Activated T-helper 2 cell treated with anti-CD3 and anti-CD28 coated beads, Interferon-gamma antibody, Interleukin-2, Interleukin-4, amounts not matched to agents 10 μg/mL and 5 μg/mL and 100 μg/mL, durations not matched to agents 14 hours and 24 hours and 36 hours (primary cell): ENCODE data around the gene ST6GAL2. TPM values are rescaled to one million over a fixed set of nuclear protein-coding genes. Genes with fewer than 3 reads are reported as not detected.

Experiments used
- DNase-seq: peaks from one replicate; pipeline ENCODE4 v3.0.0; 2021; ENCODE audit warnings: low spot score
- H3K27ac Mint-ChIP-seq: one replicate; pipeline ENCODE4 v1.8.0; 2021; ENCODE audit warnings: mixed read lengths
- H3K27me3 Mint-ChIP-seq: one replicate; pipeline ENCODE4 v1.8.0; 2021; ENCODE audit warnings: low read depth, mixed read lengths
- H3K36me3 Mint-ChIP-seq: one replicate; pipeline ENCODE4 v1.8.0; 2021; ENCODE audit warnings: low read depth, mixed read lengths
- H3K4me1 Mint-ChIP-seq: one replicate; pipeline ENCODE4 v1.8.0; 2021; ENCODE audit warnings: low read depth, mixed read lengths
- H3K4me3 Mint-ChIP-seq: one replicate; pipeline ENCODE4 v1.8.0; 2021; ENCODE audit warnings: low read depth, mild to moderate bottlenecking, moderate library complexity, mixed read lengths
- H3K9me3 Mint-ChIP-seq: one replicate; pipeline ENCODE4 v1.8.0; 2021; ENCODE audit warnings: mixed read lengths
- intact Hi-C: fragments of 100-400 bp; cut with micrococcal nuclease; formaldehyde crosslinking; loops from one replicate; pipeline ENCODE4 v1.15.1; 2023
- total RNA-seq: library from RNA; stranded (reverse); gene quantifications from 2 replicates; pipeline ENCODE4 v1.2.3, GENCODE V29; 2022

The ST6GAL2 gene
- total RNA-seq, 1 donor from 2014 or later: not detected

- Mint-ChIP-seq H3K36me3 (no peaks in the 10 kb centered on the region), H3K4me3 (no peak overlapping the region), H3K27me3 (peaks cover 31% of the 10 kb centered on the region), H3K9me3 (no peaks in the 10 kb centered on the region), H3K4me1 (peaks cover 1% of the 10 kb centered on the region), H3K27ac (no peak overlapping the region)
- no peak for DNase-seq
- intact Hi-C loops: no loop called here
Observed at GRCh38 chr2:106885329-106885728, 638 bp downstream of the ST6GAL2 start.

GRCh38 chr2:106882673-106883072 is 3.3 kb downstream of the ST6GAL2 start:
- H3K9me3 Mint-ChIP-seq: no peaks in the 10 kb centered on the region
- no peak overlapping the region for H3K4me3 Mint-ChIP-seq
- DNase-seq: no peak
- no peak overlapping the region for H3K27ac Mint-ChIP-seq
- intact Hi-C loops: no loop called here
- peaks cover 1% of the 10 kb centered on the region for H3K4me1 Mint-ChIP-seq
- peaks cover 30% of the 10 kb centered on the region for H3K27me3 Mint-ChIP-seq
- H3K36me3 Mint-ChIP-seq: no peaks in the 10 kb centered on the region

GRCh38 chr2:106878206-106878605 is 7.8 kb downstream of the ST6GAL2 start:
- intact Hi-C loops: no loop called here
- H3K27ac Mint-ChIP-seq: no peak overlapping the region
- no peaks in the 10 kb centered on the region for H3K9me3 Mint-ChIP-seq
- no peaks in the 10 kb centered on the region for H3K4me1 Mint-ChIP-seq
- H3K4me3 Mint-ChIP-seq: no peak overlapping the region
- no peak for DNase-seq
- no peaks in the 10 kb centered on the region for H3K36me3 Mint-ChIP-seq
- peaks cover 5% of the 10 kb centered on the region for H3K27me3 Mint-ChIP-seq

GRCh38 chr2:106876699-106877098 is 9.3 kb downstream of the ST6GAL2 start:
- H3K4me3 Mint-ChIP-seq: no peak overlapping the region
- H3K27me3 Mint-ChIP-seq: peaks cover under 1% of the 10 kb centered on the region
- H3K4me1 Mint-ChIP-seq: no peaks in the 10 kb centered on the region
- no peak for DNase-seq
- no peaks in the 10 kb centered on the region for H3K9me3 Mint-ChIP-seq
- no peaks in the 10 kb centered on the region for H3K36me3 Mint-ChIP-seq
- no peak overlapping the region for H3K27ac Mint-ChIP-seq
- intact Hi-C loops: no loop called here

DNA sequence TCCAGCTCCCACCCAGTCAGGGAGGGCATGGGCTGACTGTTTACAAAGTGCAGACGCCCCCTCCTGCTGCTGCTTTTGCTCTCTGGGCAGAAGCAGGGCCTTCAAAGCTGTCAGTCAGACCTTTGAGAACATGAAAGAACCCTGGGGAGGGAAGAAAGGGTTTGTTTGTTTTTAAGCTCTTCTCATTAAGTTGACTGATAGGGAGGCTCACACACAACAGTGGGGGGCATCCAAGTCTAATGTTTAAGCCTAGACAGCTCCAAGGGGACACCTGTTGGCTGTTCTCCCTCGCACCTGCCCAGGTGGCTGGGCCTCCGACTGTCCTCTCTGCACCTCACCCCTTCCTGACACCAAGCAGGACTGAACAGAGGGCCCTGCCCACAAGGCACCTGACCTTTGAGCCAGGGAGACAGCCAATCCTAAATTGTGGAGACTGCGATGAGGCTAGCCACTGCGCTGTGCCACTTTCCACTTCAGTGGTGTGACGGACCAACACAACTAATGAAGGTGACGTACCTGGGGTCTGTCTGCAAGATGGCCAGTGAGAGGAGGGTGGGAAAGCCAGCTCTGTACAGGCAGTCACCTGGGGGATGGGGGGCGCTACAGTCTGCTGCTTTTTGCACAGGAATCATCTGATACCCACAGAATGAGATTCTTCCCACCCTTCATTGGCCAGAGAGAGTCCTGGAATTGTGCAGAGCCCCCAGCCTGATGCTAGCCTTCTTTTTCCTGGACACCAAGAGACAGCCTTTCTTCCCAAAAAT is 16.3 kb downstream of the ST6GAL2 start:
- no peak overlapping the region for H3K27ac Mint-ChIP-seq
- no peak overlapping the region for H3K4me3 Mint-ChIP-seq
- no peaks in the 10 kb centered on the region for H3K36me3 Mint-ChIP-seq
- intact Hi-C loops: no loop called here
- H3K27me3 Mint-ChIP-seq: no peaks in the 10 kb centered on the region
- no peaks in the 10 kb centered on the region for H3K4me1 Mint-ChIP-seq
- no peak for DNase-seq
- H3K9me3 Mint-ChIP-seq: no peaks in the 10 kb centered on the region

- H3K27ac Mint-ChIP-seq: no peak overlapping the region
- H3K4me3 Mint-ChIP-seq: no peak overlapping the region
- no peak for DNase-seq
- intact Hi-C loops: no loop called here
- no peaks in the 10 kb centered on the region for H3K4me1 Mint-ChIP-seq
- H3K9me3 Mint-ChIP-seq: no peaks in the 10 kb centered on the region
- no peaks in the 10 kb centered on the region for H3K27me3 Mint-ChIP-seq
- H3K36me3 Mint-ChIP-seq: no peaks in the 10 kb centered on the region
Observed at GRCh38 chr2:106868275-106868674, 17.7 kb downstream of the ST6GAL2 start.

DNA sequence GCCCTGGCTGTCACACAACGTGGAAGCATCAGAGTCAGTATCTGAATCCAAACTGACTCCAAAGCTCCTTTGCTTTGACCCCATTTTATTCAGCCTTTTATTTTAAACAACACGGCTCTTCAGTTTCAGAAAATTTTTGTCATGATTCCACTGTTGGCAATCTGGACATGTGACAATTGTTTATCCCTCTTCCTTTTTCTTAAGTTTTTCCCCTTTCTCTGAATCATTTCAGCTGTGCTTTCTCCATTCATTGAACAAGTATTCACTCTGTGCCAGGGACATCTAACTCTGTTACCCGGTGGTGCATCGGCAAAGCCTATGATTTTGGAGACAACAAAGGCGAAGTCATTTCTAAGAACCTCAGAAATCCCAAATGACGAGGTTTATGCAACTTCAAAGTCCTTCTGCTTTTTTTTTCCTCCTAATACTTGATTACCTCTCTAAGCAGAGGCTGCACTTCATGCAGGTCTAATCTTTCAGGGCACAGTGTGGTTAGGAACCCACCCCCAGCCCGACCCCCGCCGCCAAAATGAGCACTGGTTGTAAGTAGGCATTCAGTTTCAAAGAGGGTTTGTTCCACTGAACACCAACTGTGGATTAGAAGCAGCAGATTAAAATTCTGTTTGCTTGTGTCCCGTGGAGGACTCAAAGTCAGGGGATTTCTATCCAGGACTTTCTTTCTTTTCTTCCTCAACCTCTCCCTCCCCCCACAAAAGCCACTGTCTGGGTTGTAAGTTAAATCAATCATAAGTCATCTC is 18.6 kb downstream of the ST6GAL2 start:
- intact Hi-C loops: no loop called here
- Mint-ChIP-seq H3K4me1 (no peaks in the 10 kb centered on the region), H3K27me3 (no peaks in the 10 kb centered on the region), H3K9me3 (no peaks in the 10 kb centered on the region), H3K36me3 (no peaks in the 10 kb centered on the region), H3K4me3 (no peak overlapping the region), H3K27ac (no peak overlapping the region)
- DNase-seq: no peak

DNA sequence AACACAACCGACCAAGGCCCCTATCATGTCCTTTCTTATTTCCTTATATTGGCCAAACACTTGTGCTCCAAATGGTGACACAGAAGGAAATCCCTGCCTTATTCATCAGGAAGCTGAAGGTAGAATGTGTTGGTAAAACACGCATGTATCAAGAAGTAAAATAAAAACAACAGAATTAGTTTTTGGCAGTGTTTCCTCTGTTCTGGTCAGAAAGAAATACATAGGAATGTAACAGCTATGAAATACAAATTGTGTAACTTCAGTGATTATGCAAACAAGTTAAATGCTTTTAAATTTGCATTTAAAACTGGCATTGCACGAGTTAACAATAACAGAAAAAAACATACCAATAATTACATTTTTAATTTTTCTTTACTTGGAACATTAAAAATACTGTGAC is 19.3 kb downstream of the ST6GAL2 start:
- intact Hi-C loops: no loop called here
- H3K9me3 Mint-ChIP-seq: no peaks in the 10 kb centered on the region

DNA sequence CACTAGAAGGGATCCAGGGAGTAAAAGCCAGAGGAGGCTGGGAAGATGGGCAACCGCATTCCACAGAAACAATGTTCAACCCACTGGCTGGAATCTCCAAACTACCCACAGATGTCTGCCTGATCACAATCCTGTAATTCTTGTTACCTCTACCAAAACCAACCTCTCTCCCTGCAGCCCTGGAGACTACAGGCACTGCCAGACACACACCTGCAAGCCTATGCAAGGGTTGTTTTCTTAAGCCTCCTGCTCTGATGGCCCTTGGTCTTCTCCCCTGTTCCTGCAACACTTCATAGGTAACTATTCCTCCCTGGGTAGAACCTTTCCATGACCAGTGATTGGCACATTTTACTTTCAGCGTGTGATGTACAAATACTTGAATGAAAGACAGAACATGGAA is 21.9 kb downstream of the ST6GAL2 start:
- intact Hi-C loops: no loop called here
- Mint-ChIP-seq H3K36me3 (no peaks in the 10 kb centered on the region), H3K27me3 (no peaks in the 10 kb centered on the region), H3K4me3 (no peak overlapping the region), H3K9me3 (no peaks in the 10 kb centered on the region), H3K4me1 (no peaks in the 10 kb centered on the region), H3K27ac (no peak overlapping the region)
- no peak for DNase-seq

More for the DNA sequence above, 19.3 kb downstream of the ST6GAL2 start:
- Mint-ChIP-seq H3K27ac (no peak overlapping the region), H3K27me3 (no peaks in the 10 kb centered on the region), H3K36me3 (no peaks in the 10 kb centered on the region), H3K4me3 (no peak overlapping the region), H3K4me1 (no peaks in the 10 kb centered on the region)
- no peak for DNase-seq

DNA sequence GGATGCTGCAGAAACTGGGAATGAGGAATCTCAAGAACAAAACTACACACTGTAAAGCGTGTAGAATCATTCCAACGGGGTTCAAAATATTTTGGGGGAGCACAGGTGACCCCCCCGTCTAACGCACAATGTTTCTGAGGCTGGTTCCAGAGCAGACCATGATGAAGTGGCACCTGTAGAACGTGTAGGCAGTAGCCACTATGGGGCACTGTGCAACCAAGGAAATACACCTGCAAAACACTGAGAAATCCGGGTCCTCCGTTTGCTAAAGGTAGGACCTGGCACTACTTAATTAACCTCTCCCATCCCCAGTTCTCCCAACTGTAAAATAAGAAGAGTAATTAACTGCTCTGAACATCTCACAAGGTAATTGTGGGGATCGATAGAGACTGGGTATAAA is 22.6 kb downstream of the ST6GAL2 start:
- Mint-ChIP-seq H3K27me3 (no peaks in the 10 kb centered on the region), H3K4me1 (no peaks in the 10 kb centered on the region), H3K27ac (no peak overlapping the region), H3K4me3 (no peak overlapping the region), H3K9me3 (no peaks in the 10 kb centered on the region), H3K36me3 (no peaks in the 10 kb centered on the region)
- intact Hi-C loops: no loop called here
- no peak for DNase-seq

GRCh38 chr2:106859498-106859897 is 26.5 kb downstream of the ST6GAL2 start:
- Mint-ChIP-seq H3K36me3 (no peaks in the 10 kb centered on the region), H3K27me3 (no peaks in the 10 kb centered on the region), H3K27ac (no peak overlapping the region), H3K9me3 (no peaks in the 10 kb centered on the region), H3K4me1 (no peaks in the 10 kb centered on the region), H3K4me3 (no peak overlapping the region)
- intact Hi-C loops: no loop called here
- no peak for DNase-seq

DNA sequence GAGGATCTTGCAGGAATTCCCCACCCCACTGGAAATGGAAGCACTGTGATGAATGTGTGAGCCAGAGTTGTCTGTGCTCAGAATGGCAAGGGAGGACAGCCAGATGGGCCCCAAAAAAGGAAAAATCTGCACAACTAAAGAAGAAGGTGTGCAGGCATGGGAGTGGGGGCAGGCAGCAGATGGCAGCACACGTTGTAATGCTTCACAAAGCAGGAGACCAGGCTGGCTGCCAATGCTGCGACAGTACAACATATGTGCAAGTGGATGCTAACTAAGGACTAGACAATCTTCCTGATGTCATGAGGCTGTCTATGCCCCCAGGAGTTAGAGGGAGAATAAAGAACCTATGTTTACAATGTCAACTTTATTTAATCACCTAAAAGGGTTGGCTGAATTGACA is 27.2 kb downstream of the ST6GAL2 start:
- Mint-ChIP-seq H3K4me3 (no peak overlapping the region), H3K9me3 (no peaks in the 10 kb centered on the region), H3K27me3 (no peaks in the 10 kb centered on the region), H3K27ac (no peak overlapping the region), H3K36me3 (no peaks in the 10 kb centered on the region), H3K4me1 (no peaks in the 10 kb centered on the region)
- intact Hi-C loops: no loop called here
- DNase-seq: no peak

GRCh38 chr2:106857882-106858478 is 28.0 kb downstream of the ST6GAL2 start:
- H3K27ac Mint-ChIP-seq: no peak overlapping the region
- intact Hi-C loops: no loop called here

More at GRCh38 chr2:106857882-106858478, 28.0 kb downstream of the ST6GAL2 start:
- Mint-ChIP-seq H3K36me3 (no peaks in the 10 kb centered on the region), H3K4me3 (no peak overlapping the region), H3K27me3 (no peaks in the 10 kb centered on the region), H3K9me3 (no peaks in the 10 kb centered on the region), H3K4me1 (no peaks in the 10 kb centered on the region)
- no peak for DNase-seq
